ENCODE results near the gene COIL.

The COIL gene

DNA sequence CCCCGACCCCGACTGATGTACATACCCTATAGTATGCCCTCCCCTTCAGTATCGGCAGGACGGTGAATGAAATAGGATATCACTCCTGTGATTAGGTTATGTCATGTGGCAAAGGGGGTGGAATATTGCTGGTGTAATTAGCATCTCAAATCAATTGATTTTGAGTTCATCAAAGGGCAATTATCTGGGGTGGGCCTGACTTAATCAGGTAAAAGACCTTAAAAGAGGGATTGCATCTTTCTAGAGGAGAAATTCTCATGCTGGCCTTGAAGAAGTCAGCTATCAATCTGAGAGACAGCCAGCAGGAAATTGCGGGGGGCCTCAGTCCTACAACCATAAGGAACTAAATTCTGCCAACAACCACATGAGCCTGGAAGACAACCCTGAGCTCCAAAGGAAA lies 57.3 kb downstream of the COIL start:
- DNase-seq, result no peak

DNA sequence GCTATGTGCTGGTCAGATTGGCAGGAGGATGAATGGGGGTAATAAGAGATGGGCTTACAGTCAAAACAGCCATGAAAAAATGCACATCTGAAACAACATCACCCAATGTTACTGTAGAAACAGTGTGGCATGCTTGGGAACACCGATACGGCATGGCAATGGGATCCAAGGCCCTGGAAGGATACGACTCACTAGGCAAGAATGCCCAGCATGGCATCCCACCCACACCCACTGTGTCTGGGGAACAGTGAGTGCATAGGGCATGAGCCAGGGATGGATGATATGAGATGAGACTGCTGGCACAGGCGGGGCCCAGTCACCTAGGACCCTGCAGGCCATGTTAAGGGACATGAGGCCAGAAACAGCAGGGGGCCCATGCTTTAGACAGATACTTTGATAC lies 58.5 kb downstream of the COIL start:
- no peak for DNase-seq

DNA sequence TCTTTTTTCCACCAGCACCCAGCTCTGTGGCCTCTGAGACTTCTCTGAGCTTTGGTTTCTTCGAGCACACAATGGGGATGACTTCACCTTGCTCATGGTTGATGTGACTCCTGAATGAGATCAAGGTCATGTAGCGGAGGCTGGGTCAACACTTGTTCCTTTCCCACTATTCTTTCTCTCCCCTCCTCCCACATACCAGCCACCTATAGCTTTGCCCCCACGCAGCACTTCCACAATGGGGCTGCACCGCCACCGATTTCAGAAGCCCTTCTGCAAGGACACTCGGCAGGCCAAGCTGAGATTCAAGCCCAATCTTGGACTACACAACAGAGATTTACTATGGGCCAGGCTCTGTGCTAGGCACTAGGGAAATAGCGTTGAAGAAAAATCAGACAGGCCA lies 61.4 kb downstream of the COIL start:
- DNase-seq, result no peak

DNA sequence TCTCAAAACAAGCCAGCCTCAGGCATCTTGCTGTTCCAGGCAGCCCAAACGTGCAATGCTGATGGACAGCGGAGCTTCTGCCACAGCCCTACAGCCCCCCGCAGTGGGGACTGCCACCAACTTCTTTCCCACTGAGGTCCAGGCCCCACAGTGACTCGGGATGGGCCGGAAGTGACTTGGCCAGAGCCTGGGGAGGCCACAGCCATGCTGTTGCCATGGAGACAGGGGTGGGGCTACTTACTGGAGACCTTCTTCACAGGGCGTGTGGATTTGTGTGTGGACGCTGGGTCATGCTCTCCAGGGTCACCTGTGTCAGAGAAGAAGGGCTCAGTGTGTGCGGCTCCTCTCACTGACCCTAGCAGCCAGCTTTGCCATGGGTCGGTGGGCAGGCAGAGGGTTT lies 62.0 kb downstream of the COIL start:
- DNase-seq, result no peak

DNA sequence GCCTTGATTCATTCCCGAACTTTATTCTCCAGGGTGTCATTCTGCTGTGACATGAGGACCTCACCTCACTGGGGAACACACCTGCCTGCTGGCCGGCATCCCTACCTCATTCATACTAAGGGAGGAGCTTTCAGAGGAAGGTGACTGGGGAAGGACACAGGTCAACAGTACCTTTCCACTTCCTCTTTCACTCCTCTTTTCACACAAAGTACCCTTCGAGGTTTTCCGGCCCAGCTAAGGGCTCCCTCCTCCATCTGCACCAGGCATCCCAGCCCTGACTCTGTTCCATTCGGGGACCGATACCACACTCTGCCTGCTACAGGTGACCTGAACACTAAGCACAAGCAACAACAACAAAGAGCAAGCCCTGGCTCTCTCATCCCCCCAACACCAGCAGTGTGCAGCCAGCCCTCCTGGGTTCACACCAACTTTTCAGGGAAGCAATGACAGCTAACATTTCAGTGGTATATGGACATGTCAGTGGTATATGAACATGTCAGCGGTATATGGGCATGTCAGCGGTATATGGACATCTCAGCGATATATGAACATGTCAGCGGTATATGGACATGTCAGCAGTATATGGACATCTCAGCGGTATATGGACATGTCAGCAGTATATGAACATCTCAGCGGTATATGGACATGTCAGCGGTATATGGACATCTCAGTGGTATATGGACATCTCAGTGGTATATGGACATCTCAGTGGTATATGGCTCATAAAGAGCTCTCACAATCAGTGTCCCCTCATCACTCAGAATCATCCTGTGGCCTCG lies 63.0 kb downstream of the COIL start:
- DNase-seq, result no peak

DNA sequence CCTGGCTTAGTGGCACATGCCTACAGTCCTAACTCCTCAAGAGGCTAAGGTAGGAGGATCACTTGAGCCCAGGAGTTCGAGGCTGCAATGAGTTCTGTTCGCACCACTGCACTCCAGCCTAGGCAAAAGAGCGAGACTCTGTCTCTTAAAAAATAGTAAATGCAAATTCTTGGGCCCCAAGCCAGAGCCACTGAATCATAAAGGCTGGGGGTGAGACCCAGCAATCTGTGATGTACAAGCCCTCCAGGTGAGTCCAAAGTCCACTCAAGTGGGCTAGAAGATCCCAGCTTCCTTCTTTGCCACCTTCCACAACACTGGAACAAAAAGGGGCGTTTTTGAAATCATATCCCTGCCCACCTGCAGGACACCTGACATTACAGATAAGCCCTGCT lies 63.9 kb downstream of the COIL start:
- no peak for DNase-seq

DNA sequence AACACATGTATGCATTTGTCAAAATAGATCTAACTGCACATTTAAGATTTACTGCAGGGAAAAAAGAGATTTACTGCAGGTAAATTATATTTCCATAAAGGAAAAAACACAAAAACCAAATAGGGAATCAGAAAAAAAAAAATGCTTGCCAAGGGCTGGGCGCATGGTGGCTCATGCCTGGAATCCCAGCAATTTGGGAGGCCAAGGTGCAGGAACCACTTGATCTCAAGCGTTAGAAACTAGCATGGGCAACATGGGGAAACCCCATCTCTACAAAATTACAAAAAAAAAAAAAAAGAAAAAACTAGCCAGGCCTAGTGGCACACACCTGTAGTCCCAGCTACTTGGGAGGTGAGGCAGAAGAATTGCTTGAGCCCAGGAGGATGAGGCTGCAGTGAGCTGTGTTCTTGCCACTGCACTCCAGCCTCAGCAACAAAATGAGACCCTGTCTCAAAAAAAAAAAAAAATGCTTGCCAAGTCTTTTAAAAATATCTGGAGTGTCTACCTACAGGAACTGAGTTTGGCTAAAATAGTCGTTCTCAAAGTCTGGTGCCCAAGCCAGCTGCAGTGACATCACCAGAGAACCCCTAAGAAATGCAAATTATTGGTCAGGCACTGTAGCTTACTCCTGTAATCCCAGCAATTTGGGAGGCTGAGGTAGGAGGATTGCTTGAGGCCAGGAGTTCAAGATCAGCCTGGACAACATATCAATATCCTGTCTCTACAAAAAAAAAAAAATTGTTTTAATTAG lies 64.5 kb downstream of the COIL start:
- no peak for DNase-seq

DNA sequence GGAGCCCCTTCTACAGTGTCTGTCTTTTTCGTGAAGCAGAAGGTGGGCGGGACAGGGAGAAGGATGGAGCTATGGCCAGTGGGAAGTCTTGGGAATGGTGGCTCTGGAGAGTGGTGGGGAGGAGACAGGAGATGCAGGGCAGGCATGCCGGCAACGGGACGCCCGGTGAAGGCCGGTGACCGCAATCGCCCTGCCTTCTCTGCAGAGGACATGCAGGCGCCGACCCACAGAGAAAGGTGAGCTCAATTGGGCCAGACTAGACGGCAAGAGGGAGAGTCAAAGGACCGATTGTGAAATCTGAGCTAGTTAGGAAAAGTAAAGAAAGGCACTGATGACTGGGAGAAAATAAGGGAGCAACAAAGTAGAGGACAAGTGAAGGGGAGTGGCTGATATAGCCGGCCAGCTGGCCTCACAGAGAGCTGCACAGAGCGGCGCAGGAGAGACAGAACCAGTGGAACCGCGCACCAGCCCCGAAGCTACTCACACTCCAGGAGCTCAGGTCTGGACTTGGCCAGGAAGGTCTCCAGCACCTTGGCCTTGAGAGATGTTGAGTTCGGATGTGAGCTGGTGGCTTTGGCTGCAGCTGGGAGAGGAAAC lies 65.9 kb downstream of the COIL start:
- no peak for DNase-seq

DNA sequence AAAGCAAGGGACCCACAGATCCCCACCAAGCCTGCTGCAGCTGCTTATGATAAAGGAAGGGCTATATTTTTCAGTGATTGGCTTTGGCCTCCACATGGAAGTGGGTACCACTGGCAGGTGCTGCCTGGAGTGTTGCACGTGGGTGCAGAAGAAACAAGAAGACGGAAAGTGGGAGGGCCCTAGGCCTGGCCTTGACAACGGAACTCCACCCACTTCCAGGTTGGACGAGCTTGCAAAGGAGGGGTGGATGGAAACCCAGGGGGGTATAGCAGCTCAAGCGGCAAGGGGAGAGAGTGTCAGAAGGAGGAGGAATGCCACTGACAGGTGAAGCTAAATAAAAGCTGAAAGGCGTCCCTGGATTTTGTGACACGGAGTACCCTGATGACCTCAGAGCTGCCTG lies 67.3 kb downstream of the COIL start:
- no peak for DNase-seq

DNA sequence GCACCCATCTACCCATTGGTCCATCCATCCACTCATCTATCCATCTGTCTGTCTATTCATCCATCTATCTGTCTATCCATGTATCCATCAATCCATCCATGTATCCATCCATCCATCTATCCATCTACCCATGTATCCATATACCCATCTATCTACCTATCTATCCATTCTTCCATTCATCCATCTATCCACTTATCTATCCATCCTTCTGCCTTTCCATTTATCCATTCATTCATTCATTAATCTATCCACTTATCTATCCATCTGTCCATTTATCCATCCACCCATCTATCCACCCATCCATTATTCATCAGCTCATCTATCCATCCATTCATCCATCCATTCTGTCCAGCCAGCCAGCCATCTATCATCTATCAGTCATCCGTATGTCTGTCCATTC lies 68.5 kb downstream of the COIL start:
- no peak for DNase-seq

DNA sequence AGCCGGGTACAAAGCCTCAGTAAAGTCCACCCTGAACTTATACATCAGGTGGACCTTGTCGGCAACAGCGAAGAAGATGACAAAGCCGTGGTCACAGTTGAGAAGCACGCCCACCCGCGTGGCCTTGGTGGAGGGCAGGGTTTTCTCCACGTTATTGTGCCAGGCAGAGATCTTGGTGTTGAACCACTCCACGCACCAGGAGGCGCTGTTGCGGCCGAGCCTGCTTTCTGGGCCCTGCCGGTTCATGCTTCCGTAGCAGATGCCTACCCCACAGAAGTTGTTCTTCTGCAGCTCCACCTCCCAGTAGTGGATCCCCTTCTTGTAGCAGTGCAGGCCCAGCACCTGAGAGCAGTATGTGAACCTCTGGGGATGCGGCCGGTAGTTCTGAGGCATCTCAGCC lies 69.1 kb downstream of the COIL start:
- DNase-seq, result no peak

DNA sequence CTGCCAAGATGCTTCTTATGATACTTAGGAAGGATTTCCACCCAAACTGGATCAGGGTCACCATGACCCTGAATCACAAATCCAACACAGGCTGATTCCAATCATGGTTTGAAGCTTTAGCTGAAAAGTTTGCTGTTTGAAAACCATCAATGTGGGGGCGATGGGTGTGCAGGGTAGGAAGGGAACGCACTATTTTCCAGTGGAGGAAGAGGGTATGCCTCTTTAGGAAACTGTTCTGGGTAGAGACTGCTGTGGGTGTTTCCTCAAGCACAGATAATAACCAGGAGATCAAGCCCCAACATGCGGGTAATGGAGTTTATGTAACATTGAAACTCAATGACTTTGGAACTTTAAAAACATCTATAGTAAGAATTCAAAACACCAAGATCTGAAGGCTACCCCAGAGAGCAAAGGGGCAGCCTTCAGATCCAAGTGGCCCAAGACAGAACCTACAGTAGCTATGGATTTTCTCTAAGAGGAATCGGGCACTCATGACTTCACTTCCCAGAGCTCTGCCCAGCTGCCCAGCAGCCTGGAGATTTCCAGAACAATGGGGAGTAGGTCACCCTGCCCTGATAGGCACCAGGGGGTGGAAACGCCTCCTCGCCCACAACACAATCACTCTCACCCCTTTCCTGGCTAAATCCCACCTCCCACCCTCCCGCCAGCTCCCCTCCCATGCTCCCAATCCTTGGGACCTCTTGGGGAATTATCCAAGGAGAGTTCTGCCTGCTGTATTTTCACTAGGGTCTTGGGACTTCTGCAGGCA lies 69.8 kb downstream of the COIL start:
- no peak for DNase-seq

DNA sequence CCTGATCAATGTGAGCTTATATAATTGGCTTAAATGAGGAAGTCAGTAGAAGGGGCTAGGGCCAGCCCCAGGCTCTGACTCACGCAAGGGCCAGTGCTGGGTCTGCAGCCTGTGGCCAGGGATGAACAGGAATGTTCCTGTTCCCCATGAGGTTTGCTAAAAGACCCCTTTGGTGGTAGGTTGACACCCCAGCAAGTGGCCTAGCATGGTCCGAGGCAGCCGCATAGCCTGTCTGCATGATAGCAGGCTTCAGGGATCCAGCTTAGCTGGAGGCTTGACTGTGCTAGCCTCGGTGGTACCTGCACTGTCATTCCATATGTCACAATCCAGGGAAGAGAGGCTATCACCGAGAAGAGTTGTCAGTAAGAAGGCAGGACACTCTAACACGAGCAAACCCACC lies 70.5 kb downstream of the COIL start:
- no peak for DNase-seq
